BE2C (cell line): ENCODE measurements around the gene EVL.

Source experiments
- DNase-seq: peaks from one replicate; pipeline ENCODE4 v3.0.0-alpha.2; 2020
- H3K27me3 ChIP-seq: fragments of 250-450 bp; sonication (Bioruptor Pico); 2 replicates; pipeline ENCODE4 v1.5.1; 2020; ENCODE audit warnings: mild to moderate bottlenecking
- H3K36me3 ChIP-seq: fragments of 250-450 bp; sonication (Bioruptor Pico); 2 replicates; pipeline ENCODE4 v1.5.1; 2020; ENCODE audit warnings: mild to moderate bottlenecking
- H3K4me1 ChIP-seq: fragments of 250-450 bp; sonication (Bioruptor Pico); 2 replicates; pipeline ENCODE4 v1.5.1; 2020
- H3K4me3 ChIP-seq: 2 replicates; pipeline ENCODE4 v1.5.1; 2011; ENCODE audit warnings: low read depth, low read length
- H3K9me3 ChIP-seq: fragments of 250-450 bp; sonication (Bioruptor Pico); 2 replicates; pipeline ENCODE4 v1.5.1; 2020
- CTCF ChIP-seq: IDR thresholded peaks from 2 replicates; pipeline ENCODE4 v1.5.1; 2012; ENCODE audit warnings: mild to moderate bottlenecking, low read depth, low read length

EVL gene

GRCh38 chr14:100121643-100122480 lies 56.6 kb downstream of the EVL start:
- Histone ChIP-seq H3K9me3 (no peaks in the 10 kb centered on the region; the same call in 1 of the 2 replicates), H3K4me1 (no peaks in the 10 kb centered on the region), H3K27me3 (no peaks in the 10 kb centered on the region), H3K36me3 (peaks cover 28% of the 10 kb centered on the region), H3K4me3 (no peak overlapping the region)
- TF ChIP-seq CTCF = no peak
- DNase-seq = no peak

GRCh38 chr14:100122481-100123223 lies 57.4 kb downstream of the EVL start:
- no peak for DNase-seq

GRCh38 chr14:100123618-100124017 lies 58.4 kb downstream of the EVL start:
- Histone ChIP-seq H3K4me3 (no peak overlapping the region), H3K36me3 (peaks cover 30% of the 10 kb centered on the region), H3K4me1 (peaks cover under 1% of the 10 kb centered on the region), H3K9me3 (no peaks in the 10 kb centered on the region), H3K27me3 (no peaks in the 10 kb centered on the region)
- no peak for TF ChIP-seq CTCF
- no peak for DNase-seq

More at GRCh38 chr14:100122481-100123223, 57.4 kb downstream of the EVL start:
- Histone ChIP-seq H3K4me1 (no peaks in the 10 kb centered on the region), H3K36me3 (peaks cover 27% of the 10 kb centered on the region), H3K4me3 (no peak overlapping the region), H3K27me3 (no peaks in the 10 kb centered on the region), H3K9me3 (no peaks in the 10 kb centered on the region)
- peak; percentile 36 for TF ChIP-seq CTCF

GRCh38 chr14:100124551-100125088 lies 59.4 kb downstream of the EVL start:
- H3K9me3 ChIP-seq = no peaks in the 10 kb centered on the region
- H3K36me3 ChIP-seq = peaks cover 30% of the 10 kb centered on the region
- no peak for DNase-seq
- TF ChIP-seq CTCF = no peak
- peaks cover 7% of the 10 kb centered on the region for H3K4me1 ChIP-seq
- H3K27me3 ChIP-seq = no peaks in the 10 kb centered on the region
- H3K4me3 ChIP-seq = no peak overlapping the region

- Histone ChIP-seq H3K9me3 (no peaks in the 10 kb centered on the region), H3K36me3 (peaks cover 45% of the 10 kb centered on the region), H3K4me1 (peaks cover 11% of the 10 kb centered on the region), H3K27me3 (no peaks in the 10 kb centered on the region), H3K4me3 (no peak overlapping the region)
- TF ChIP-seq CTCF = no peak
- no peak for DNase-seq
Measured at GRCh38 chr14:100126401-100126800, 61.2 kb downstream of the EVL start.
